Fibroblast of mammary gland (primary cell): ENCODE measurements around the gene BMS1.

ENCODE experiments used
- DNase-seq: peaks from one replicate; pipeline ENCODE4 v3.0.0-alpha.2; 2010; ENCODE audit warnings: low read depth
- H3K4me3 ChIP-seq: 2 replicates; pipeline ENCODE4 v1.5.1; 2011; ENCODE audit warnings: low read depth, mild to moderate bottlenecking, low read length, moderate library complexity; ENCODE audit not compliant: control insufficient read depth
- CTCF ChIP-seq: conservative IDR thresholded peaks from 2 replicates; pipeline ENCODE4 v1.5.1; 2011; ENCODE audit warnings: low read depth, low read length, inconsistent platforms; ENCODE audit not compliant: control insufficient read depth, insufficient read depth

Gene BMS1

GRCh38 chr10:42753126-42753506 is 29.5 kb upstream of the BMS1 start:
- peak; percentile 65 for TF ChIP-seq CTCF
- DNase-seq = peak; percentile 72
- H3K4me3 ChIP-seq = peak overlapping the region; percentile 31

DNA sequence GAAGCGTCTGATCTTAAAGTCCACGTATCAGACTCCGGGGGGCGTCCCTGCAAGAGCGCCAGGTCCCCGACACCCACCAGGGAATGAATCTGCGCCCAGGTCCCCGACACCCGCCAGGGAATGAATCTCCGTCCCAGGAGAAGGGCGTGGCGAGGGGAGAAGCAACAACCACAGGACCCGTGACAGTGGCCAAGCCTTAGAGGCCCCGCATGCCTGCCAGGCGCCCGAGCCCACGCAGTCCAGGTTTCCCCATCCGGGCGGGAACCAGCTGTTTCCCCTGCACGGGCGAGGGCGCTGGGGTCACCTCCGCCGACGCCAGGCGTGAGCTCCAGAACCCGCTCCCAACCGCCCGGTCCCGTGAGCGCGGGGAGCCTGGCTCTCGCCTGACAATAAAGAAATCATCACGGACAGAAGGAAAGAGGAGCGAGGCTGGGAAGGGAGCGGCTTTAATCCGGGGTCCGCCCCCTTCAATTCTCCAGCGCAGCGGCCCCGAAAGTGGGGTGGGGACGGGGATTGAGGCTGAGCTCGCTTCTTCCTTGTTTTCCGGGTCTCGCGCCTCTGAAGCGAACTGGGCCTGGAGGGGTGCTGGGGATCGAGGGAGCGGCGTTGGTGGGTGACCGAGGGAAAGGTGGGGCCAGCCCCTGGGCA is 29.0 kb upstream of the BMS1 start:
- no peak for TF ChIP-seq CTCF
- H3K4me3 ChIP-seq = peak overlapping the region; percentile 31
- DNase-seq = no peak

DNA sequence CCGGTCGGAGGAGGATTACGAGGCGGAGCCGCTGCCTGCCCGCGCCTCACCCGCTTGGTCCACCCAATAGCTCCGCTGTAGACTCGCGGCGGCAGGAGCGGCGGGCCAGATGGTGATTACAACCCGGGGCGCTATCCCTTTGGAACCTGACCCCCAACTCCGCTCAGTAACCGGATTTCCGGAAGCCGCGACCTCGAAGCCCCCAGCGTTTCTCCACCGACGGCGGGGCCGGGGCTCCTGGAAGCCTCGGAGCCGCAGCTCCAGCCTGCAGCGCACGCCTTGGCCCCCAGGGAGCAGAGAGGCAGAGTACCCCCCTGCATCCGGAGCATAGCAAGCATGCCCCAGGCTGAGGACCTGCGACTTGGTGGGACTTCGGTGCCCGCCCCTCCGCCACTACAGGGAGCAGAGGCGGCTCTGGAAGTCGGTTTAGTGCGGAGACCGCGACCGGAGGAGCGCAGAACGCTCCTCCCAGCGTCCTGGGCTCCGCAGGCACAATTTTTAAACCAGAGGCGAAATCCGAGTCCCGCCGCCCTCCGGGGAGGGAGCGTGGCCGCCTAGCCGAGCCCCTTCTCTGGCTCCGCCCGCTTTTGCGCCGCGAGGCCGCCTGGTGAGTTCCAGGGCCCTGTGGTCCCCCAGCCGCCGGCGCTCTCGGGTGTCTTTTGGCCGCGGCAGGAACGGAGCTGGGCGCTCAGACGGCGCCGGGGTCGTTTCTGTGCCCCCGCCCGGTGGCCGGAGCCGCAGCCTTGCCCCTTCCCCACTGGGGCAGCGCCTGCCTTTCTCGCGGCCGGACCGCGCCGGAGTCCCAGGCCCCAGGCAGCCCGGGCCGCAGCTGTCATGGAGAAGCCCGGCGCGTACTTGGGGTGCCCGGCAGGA is 28.2 kb upstream of the BMS1 start:
- H3K4me3 ChIP-seq = peak overlapping the region; percentile 31
- no peak for TF ChIP-seq CTCF
- DNase-seq = no peak

- TF ChIP-seq CTCF = no peak
- no peak for DNase-seq
- H3K4me3 ChIP-seq = no peak overlapping the region
Measured at GRCh38 chr10:42755028-42755451, 27.6 kb upstream of the BMS1 start.

- DNase-seq = no peak
- H3K4me3 ChIP-seq = no peak overlapping the region
- TF ChIP-seq CTCF = no peak
Measured at GRCh38 chr10:42755556-42756093, 27.0 kb upstream of the BMS1 start.

DNA sequence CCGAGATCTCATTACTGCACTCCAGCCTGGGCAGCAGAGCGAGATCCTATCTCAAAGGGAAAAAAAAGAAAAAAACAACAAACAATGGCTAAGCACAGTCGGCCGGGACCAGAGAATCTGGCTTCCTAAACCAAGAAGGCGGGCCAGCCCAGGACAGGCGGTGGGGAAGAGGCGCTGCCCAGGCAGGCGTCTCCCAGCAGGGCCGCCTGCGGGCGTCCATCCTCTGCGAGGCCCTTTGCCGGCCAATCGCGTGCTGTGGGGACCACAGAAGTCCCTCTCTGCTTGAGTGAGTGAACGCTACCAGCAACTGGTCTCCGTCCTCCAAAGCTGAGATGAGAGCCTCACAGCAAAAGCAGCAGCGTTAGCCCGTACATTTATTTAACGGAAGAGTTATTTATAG is 14.7 kb upstream of the BMS1 start:
- H3K4me3 ChIP-seq = no peak overlapping the region
- TF ChIP-seq CTCF = no peak

More for the DNA sequence above, 14.7 kb upstream of the BMS1 start:
- DNase-seq = no peak
